OCI-LY1 (cell line): ENCODE data around the gene LIN7B.
"Not testable (repeated sequence)": the region's sequence is repeated elsewhere in the genome, so short reads cannot be mapped to it uniquely, and the experiment has no call there.

Experiments used
- H2AFZ ChIP-seq: fragments of 200-600 bp; sonication (generic), shearing (Covaris generic); 2 replicates; pipeline ENCODE4 v1.6.0; 2014; ENCODE audit warnings: antibody characterized with exemption, mild to moderate bottlenecking, low read length
- H3F3A ChIP-seq: fragments of 200-600 bp; sonication (generic), shearing (Covaris generic); 2 replicates; pipeline ENCODE4 v1.6.0; 2014; ENCODE audit warnings: mild to moderate bottlenecking, antibody characterized with exemption, low read length, moderate library complexity; ENCODE audit not compliant: insufficient read depth
- H3K27ac ChIP-seq: fragments of 200-600 bp; sonication (generic); 2 replicates; pipeline ENCODE4 v1.5.1; 2014; ENCODE audit warnings: low read length, mixed run types, mild to moderate bottlenecking, low read depth; ENCODE audit not compliant: poor library complexity, severe bottlenecking
- H3K27me3 ChIP-seq: fragments of 200-600 bp; sonication (generic); 2 replicates; pipeline ENCODE4 v1.6.0; 2014; ENCODE audit warnings: antibody characterized with exemption, mild to moderate bottlenecking, low read length, moderate library complexity; ENCODE audit not compliant: insufficient read depth
- H3K36me3 ChIP-seq: fragments of 200-600 bp; sonication (generic); 2 replicates; pipeline ENCODE4 v1.6.1; 2014; ENCODE audit warnings: mild to moderate bottlenecking, antibody characterized with exemption, low read length, moderate library complexity, mixed read lengths; ENCODE audit not compliant: insufficient read depth
- H3K4me1 ChIP-seq: fragments of 200-600 bp; sonication (generic); 2 replicates; pipeline ENCODE4 v1.5.1; 2014; ENCODE audit warnings: mild to moderate bottlenecking, low read length, moderate library complexity; ENCODE audit not compliant: insufficient read depth, severe bottlenecking
- H3K4me2 ChIP-seq: fragments of 200-600 bp; sonication (generic), shearing (Covaris generic); 2 replicates; pipeline ENCODE4 v1.6.1; 2014; ENCODE audit warnings: low read length
- H3K4me3 ChIP-seq: fragments of 200-600 bp; sonication (generic); 2 replicates; pipeline ENCODE4 v1.5.1; 2014; ENCODE audit warnings: low read length, low read depth, mild to moderate bottlenecking, mixed read lengths; ENCODE audit not compliant: poor library complexity, severe bottlenecking
- H3K79me2 ChIP-seq: fragments of 200-600 bp; shearing (Covaris generic); 2 replicates; pipeline ENCODE4 v1.6.1; 2016; ENCODE audit warnings: mixed run types, low read length, mixed read lengths; ENCODE audit not compliant: insufficient read depth
- H3K9ac ChIP-seq: fragments of 200-600 bp; sonication (generic), shearing (Covaris generic); 2 replicates; pipeline ENCODE4 v1.6.1; 2014; ENCODE audit warnings: mild to moderate bottlenecking, low read length, mixed read lengths
- H3K9me2 ChIP-seq: fragments of 200-600 bp; sonication (generic), shearing (Covaris generic); 2 replicates; pipeline ENCODE4 v1.6.1; 2014; ENCODE audit warnings: low read depth, mild to moderate bottlenecking, low read length, mixed read lengths
- H3K9me3 ChIP-seq: fragments of 200-600 bp; shearing (Covaris generic); 2 replicates; pipeline ENCODE4 v1.6.1; 2014; ENCODE audit warnings: low read length, mixed read lengths
- H4K20me1 ChIP-seq: fragments of 200-600 bp; sonication (generic), shearing (Covaris generic); 2 replicates; pipeline ENCODE4 v1.6.0; 2016; ENCODE audit warnings: mild to moderate bottlenecking, low read length; ENCODE audit not compliant: insufficient read depth
- EZH2 ChIP-seq: fragments of 200-600 bp; sonication (generic), shearing (Covaris generic); IDR thresholded peaks from 2 replicates; pipeline ENCODE4 v1.8.0; 2017; ENCODE audit warnings: borderline replicate concordance, mixed run types, mild to moderate bottlenecking, antibody characterized with exemption, low read length, moderate library complexity, mixed read lengths
- TF ChIP-seq, protein P1 (sequence below): fragments of 200-600 bp; sonication (generic), shearing (Covaris generic); IDR thresholded peaks from 2 replicates; pipeline ENCODE4 v1.5.1; 2017; ENCODE audit warnings: mild to moderate bottlenecking, antibody characterized with exemption, low read length, moderate library complexity, mixed read lengths

The LIN7B gene

DNA sequence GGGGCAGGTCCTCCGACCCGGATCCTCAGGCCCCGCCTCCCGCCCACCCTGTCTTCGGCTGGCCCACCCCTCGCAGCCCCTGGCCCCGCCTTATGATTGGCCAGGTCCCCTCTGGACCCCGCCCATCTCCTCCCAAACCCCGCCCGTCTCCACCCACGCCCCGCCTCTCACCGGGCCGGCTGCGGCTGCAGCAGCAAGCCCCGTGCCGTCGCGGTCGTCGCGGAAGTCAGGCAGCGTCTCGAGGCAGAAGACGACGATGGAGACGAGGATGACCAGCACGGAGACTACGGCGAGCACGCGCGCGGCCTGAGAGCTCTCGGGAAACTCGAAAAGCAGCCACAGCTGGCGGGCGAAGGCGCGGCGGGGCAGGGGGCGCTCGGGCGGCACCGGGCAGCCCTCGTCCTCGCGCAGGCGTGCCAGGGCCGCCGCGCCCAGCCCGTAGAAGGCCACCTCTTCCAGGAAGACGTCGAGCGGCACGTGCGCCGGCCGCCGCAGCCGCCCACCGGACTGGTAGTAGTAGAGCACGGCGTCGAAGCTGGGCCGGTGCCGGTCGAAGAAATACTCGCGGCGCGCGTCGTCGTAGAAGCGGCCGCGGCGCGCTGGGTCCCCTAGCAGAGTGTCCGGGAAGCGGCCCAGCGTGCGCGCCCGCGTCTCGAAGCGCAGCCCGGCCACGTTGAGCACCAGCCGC, 42.2 kb upstream of the LIN7B start:
- Histone ChIP-seq H3K4me3 (no peak overlapping the region), H2AFZ (no peak overlapping the region), H3K27ac (no peak overlapping the region), H3K4me2 (no peak overlapping the region), H3K27me3 (peaks cover 10% of the 10 kb centered on the region), H3K9me2 (no peaks in the 10 kb centered on the region), H3F3A (no peaks in the 10 kb centered on the region), H4K20me1 (no peaks in the 10 kb centered on the region), H3K4me1 (no peaks in the 10 kb centered on the region), H3K9ac (no peak overlapping the region), H3K36me3 (no peaks in the 10 kb centered on the region), H3K9me3 (no peaks in the 10 kb centered on the region), H3K79me2 (no peaks in the 10 kb centered on the region)
- TF ChIP-seq EZH2 = no peak
- TF ChIP-seq, protein P1, sequence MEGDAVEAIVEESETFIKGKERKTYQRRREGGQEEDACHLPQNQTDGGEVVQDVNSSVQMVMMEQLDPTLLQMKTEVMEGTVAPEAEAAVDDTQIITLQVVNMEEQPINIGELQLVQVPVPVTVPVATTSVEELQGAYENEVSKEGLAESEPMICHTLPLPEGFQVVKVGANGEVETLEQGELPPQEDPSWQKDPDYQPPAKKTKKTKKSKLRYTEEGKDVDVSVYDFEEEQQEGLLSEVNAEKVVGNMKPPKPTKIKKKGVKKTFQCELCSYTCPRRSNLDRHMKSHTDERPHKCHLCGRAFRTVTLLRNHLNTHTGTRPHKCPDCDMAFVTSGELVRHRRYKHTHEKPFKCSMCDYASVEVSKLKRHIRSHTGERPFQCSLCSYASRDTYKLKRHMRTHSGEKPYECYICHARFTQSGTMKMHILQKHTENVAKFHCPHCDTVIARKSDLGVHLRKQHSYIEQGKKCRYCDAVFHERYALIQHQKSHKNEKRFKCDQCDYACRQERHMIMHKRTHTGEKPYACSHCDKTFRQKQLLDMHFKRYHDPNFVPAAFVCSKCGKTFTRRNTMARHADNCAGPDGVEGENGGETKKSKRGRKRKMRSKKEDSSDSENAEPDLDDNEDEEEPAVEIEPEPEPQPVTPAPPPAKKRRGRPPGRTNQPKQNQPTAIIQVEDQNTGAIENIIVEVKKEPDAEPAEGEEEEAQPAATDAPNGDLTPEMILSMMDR = no peak

DNA sequence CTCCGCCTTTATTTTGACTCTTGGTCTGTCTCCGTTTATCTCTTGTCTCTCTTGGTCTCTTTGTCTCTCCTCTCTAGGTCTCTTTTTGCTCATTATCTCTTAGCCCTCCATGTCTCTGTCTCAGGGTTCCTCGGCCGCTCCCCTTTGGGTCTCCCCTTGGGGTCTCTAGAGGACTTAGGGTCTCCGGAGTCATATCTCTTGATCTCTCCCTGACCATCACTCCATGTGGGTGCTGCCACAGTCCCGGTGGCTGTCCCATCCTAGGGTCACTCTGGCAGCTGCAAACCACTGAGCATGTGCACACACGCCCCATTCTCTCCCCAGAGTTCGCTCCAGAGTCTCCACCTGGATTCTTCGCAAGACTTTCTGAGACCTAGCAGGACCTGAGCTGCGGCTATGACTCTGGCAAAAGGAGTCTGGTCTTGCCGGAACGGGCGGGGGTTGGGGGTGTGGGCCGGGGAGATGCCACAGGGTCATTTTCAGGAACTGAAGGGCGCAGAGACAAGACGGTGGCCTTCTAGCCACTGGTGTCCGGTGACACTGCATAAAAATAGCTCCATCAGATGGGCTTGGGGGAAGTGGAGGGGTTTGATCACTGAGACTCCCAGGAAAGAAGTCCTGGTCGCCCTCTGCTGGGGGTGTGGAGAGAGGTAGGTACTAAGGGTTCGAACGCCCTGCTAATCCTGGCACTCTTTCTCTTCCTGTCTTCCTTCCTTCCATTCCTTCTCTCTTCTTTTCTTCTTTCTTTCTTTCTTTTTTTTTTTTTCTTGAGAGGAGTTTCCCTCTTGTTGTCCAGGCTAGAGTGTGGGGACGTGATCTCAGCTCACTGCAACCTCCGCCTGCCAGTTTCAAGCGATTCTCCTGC, 40.4 kb upstream of the LIN7B start:
- TF ChIP-seq, protein P1 = peak; percentile 32
- TF ChIP-seq EZH2 = no peak
- Histone ChIP-seq H3F3A (no peaks in the 10 kb centered on the region), H3K9ac (no peak overlapping the region)

DNA sequence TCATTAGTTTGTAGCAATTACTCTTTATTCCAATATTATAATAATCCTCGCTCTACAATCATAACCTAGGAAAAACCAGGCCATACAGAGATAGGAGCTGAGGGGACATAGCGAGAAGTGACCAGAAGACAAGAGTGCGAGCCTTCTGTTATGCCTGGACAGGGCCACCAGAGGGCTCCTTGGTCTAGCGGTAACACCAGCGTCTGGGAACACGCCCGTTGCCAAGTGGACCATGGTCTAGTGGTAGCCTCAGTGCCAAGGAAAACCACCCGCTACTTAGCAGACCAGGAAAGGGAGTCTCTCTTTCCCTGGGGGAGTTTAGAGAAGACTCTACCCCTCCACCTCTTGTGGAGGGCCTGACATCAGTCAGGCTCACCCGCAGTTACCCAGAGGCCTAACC, 39.3 kb upstream of the LIN7B start:
- TF ChIP-seq, protein P1 = peak; percentile 34
- H2AFZ ChIP-seq = not testable (repeated sequence)

More for the DNA sequence above, 40.4 kb upstream of the LIN7B start:
- Histone ChIP-seq H3K79me2 (no peaks in the 10 kb centered on the region), H3K4me3 (no peak overlapping the region), H3K4me1 (no peaks in the 10 kb centered on the region), H3K4me2 (no peak overlapping the region), H2AFZ (no peak overlapping the region), H3K27ac (no peak overlapping the region), H4K20me1 (no peaks in the 10 kb centered on the region), H3K27me3 (peaks cover 6% of the 10 kb centered on the region), H3K9me2 (no peaks in the 10 kb centered on the region), H3K36me3 (no peaks in the 10 kb centered on the region), H3K9me3 (no peaks in the 10 kb centered on the region)

More for the DNA sequence above, 39.3 kb upstream of the LIN7B start:
- not testable (repeated sequence) for H3K36me3 ChIP-seq, H3K79me2 ChIP-seq, H3K27ac ChIP-seq, H3K27me3 ChIP-seq, H4K20me1 ChIP-seq, H3K4me2 ChIP-seq, H3K4me3 ChIP-seq, H3K9me2 ChIP-seq, H3K4me1 ChIP-seq, H3K9ac ChIP-seq, H3K9me3 ChIP-seq, H3F3A ChIP-seq
